ENCODE measurements around the gene CACNA2D2. TPM values are rescaled to one million over a fixed set of nuclear protein-coding genes. Genes with fewer than 3 reads are reported as not detected.

CACNA2D2 gene
- total and polyA plus RNA-seq, 7 donors, result 0.49 to 1.7 (median 1.1) TPM; not detected in 1

- Histone ChIP-seq H3K36me3 (peaks cover 4 to 27% (median 9%) of the 10 kb centered on the region in 4 donors), H3K9me3 (no peaks in the 10 kb centered on the region), H3K27me3 (no peaks in the 10 kb centered on the region), H3K27ac (peak overlapping the region; percentile 88 to 92 (median 92)), H3K4me1 (peaks cover 0 to 57% (median 45%) of the 10 kb centered on the region in 4 donors), H3K4me3 (no peak overlapping the region)
- whole genome bisulfite sequencing, 2 donors, result 87 to 96% methylated on average over 2 of the region's 2 CpGs
- intact Hi-C loops (cut with DNase I), result loop anchor here (5.0 to 10.0 kb wide), 2 partner anchors 63 to 1060 kb away; partner anchors contain the start of gene MANF
- DNase-seq, result no peak
- TF ChIP-seq POLR2A (IDR thresholded peaks at IDR 0.05) (no peak), CTCF (IDR thresholded peaks at IDR 0.05) (no peak), POLR2AphosphoS5 (IDR thresholded peaks at IDR 0.05) (no peak), EP300 (IDR thresholded peaks at IDR 0.05) (no peak)
Measured at GRCh38 chr3:50325113-50325480, 178.3 kb downstream of the CACNA2D2 start.

GRCh38 chr3:50324351-50325112 is 178.9 kb downstream of the CACNA2D2 start:
- WGBS, 2 donors, result 51 to 61% methylated on average over 4 of the region's 4 CpGs
- Histone ChIP-seq H3K27me3 (no peaks in the 10 kb centered on the region), H3K36me3 (peaks cover 0 to 25% (median 6%) of the 10 kb centered on the region in 4 donors), H3K27ac (peak overlapping the region; percentile 88 to 92 (median 92)), H3K4me1 (peaks cover 0 to 63% (median 50%) of the 10 kb centered on the region in 4 donors), H3K4me3 (no peak overlapping the region), H3K9me3 (no peaks in the 10 kb centered on the region)
- no peak for TF ChIP-seq POLR2A (IDR thresholded peaks at IDR 0.05)
- TF ChIP-seq CTCF (IDR thresholded peaks at IDR 0.05), result peak; percentile 46 to 89 (median 84)
- no peak for TF ChIP-seq POLR2AphosphoS5 (IDR thresholded peaks at IDR 0.05)
- no peak for DNase-seq
- intact Hi-C loops (cut with DNase I), result loop anchor here (5.0 to 10.0 kb wide), 3 partner anchors 62 to 1060 kb away; partner anchors contain the start of genes GNAT1 and MANF

- Histone ChIP-seq H3K27ac (peak overlapping the region; percentile 88 to 92 (median 92)), H3K27me3 (no peaks in the 10 kb centered on the region), H3K9me3 (no peaks in the 10 kb centered on the region), H3K4me3 (no peak overlapping the region), H3K4me1 (peaks cover 0 to 68% (median 56%) of the 10 kb centered on the region in 4 donors), H3K36me3 (peaks cover 0 to 31% (median 4%) of the 10 kb centered on the region in 4 donors)
- no peak for DNase-seq
- intact Hi-C loops (cut with DNase I), result loop anchor here (5.0 to 10.0 kb wide), 2 partner anchors 131 to 1061 kb away; partner anchors contain the start of genes GNAT1 and MANF
- 63 to 73% methylated on average over 5 of the region's 5 CpGs for WGBS, 2 donors
- TF ChIP-seq EP300 (IDR thresholded peaks at IDR 0.05) (no peak), POLR2AphosphoS5 (IDR thresholded peaks at IDR 0.05) (peak; percentile 20 to 50 (median 48)), POLR2A (IDR thresholded peaks at IDR 0.05) (no peak), CTCF (IDR thresholded peaks at IDR 0.05) (no peak)
Measured at GRCh38 chr3:50323614-50324199, 179.7 kb downstream of the CACNA2D2 start.

- Histone ChIP-seq H3K36me3 (peaks cover 0 to 37% (median 5%) of the 10 kb centered on the region in 4 donors), H3K4me1 (peaks cover 0 to 69% (median 58%) of the 10 kb centered on the region in 4 donors), H3K27me3 (no peaks in the 10 kb centered on the region), H3K27ac (peak overlapping the region; percentile 88 to 92 (median 92)), H3K4me3 (no peak overlapping the region), H3K9me3 (no peaks in the 10 kb centered on the region)
- intact Hi-C loops (cut with DNase I), result loop anchor here (5.0 to 10.0 kb wide), 2 partner anchors 131 to 1062 kb away; partner anchors contain the start of genes GNAT1 and MANF
- no peak for DNase-seq
- TF ChIP-seq EP300 (IDR thresholded peaks at IDR 0.05) (no peak), POLR2AphosphoS5 (IDR thresholded peaks at IDR 0.05) (no peak), POLR2A (IDR thresholded peaks at IDR 0.05) (no peak), CTCF (IDR thresholded peaks at IDR 0.05) (no peak)
- WGBS, 2 donors, result 54 to 61% methylated on average over 4 of the region's 4 CpGs
Measured at GRCh38 chr3:50323092-50323600, 180.3 kb downstream of the CACNA2D2 start.
